GM19035 (cell line): ENCODE results near the gene CDK14.
"Not testable (repeated sequence)": the region's sequence is repeated elsewhere in the genome, so short reads cannot be mapped to it uniquely, and the experiment has no call there.

Source experiments
- ATAC-seq: cut with Tn5 transposase; IDR thresholded peaks from one replicate; pipeline ENCODE4 v1.9.1; 2021; ENCODE audit not compliant: unreplicated experiment

The CDK14 gene

DNA sequence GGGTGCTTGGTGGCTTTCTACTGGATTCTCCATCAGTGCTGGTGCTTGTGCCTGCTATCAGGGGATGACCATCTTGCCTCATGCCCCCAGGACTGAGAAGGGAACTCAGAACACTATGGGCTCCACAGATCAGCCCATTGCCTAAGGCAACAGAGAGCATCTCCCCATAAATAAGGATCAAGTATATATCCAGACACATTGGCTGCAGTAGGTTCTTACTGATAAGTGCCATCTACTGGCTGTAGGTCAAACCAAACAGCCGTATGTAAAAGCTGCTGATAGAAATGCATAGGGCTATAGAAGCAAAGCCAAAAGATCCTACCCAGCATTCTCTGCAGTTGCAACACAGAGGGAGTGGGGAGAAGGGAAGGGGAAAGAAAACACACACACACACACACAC lies 153.7 kb downstream of the CDK14 start:
- ATAC-seq = peak; percentile 86

DNA sequence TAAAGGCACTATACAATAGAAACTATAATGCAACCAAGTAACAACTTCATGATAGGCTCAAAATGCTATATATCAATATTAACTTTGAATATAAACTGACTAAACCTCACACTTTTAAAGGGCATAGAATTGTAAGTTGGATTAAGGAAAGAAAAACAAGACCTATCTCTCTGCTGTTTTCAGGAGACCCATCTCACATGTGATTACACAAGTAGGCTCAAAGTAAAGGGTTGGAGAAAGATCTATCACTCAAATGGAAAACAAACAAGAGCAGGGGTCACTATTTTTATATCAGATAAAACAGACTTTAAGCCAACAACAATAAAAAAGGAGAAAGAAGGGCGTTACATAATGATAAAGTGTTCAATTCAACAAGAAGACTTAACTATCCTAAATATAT lies 155.5 kb downstream of the CDK14 start:
- no peak for ATAC-seq

- peak; percentile 53 for ATAC-seq
Measured at GRCh38 chr7:90752051-90752450, 155.9 kb downstream of the CDK14 start.

DNA sequence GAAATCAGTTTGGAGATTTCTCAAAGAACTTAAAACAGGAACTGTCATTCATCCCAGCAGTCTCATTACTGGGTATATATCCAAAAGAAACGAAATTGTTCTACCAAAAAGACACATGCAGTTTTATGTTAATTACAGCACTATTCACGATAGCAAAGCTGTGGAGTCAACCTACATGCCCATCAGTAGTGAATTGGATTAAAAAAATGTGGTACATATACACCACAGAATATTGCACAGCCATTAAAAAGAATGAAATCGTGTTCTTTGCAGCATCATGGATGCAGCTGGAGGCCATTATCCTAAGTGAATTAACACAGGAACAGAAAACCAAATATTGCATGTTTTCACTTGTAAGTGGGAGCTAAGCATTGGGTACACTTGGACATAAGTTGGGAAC lies 158.9 kb downstream of the CDK14 start:
- no peak for ATAC-seq

DNA sequence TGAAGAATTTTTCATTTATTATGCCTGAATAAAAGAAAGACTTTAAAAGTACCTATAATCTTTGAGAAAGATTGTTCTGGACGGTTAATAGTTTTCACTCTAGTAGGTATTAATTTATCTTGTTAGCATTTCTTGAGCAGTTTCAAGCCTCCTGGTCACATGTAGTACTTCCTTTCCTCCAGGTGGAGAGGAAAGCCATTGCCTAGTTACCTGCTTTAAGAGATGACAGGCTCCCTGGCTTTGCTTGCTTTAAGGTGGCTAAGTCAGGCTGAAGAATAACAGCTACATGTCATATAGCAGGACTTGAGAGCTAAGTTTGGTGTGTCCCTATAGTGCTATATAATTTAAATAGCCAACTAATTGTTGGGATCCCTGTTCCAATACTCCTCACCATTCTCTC lies 160.2 kb downstream of the CDK14 start:
- ATAC-seq = no peak

- ATAC-seq = peak; percentile 53
Measured at GRCh38 chr7:90757565-90757950, 161.4 kb downstream of the CDK14 start.

GRCh38 chr7:90758933-90759562 lies 162.9 kb downstream of the CDK14 start:
- ATAC-seq = no peak

DNA sequence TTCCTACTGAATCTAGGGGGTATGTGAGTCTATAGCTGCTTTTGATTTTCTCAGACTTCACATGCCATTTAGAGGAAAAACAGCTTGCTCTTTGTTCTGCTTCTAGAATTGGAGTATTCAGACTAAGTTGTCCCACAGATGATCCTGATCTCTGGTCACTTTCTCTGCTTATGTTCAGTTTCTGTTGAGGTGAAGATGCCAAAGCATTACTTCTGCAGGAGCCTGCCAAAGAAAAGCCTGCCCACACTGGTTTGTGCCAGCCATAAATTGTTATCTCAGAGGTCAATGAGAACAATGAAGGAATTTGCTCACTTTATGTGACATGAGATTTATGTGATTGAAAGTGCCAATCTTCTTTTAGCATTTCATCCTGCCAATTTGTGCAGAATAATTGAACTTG lies 163.6 kb downstream of the CDK14 start:
- no peak for ATAC-seq

DNA sequence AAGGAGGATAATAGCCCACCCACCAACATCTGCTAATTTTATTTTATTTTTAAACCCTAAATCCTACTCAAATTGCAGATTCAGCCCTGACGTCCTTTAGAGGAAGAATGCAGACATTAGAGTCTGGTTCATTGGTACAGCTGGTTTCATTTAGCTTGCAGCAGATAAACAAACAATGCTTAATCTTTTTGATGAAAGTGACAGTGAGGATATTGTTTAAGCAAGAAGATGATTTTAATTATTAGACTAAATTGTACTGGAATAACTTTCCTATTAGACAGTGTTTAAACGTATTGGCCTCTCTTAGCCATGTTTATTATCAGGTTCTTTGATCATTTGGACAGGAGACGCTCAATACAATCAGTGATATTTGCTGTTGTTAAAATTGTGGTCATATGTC lies 164.8 kb downstream of the CDK14 start:
- ATAC-seq = no peak

DNA sequence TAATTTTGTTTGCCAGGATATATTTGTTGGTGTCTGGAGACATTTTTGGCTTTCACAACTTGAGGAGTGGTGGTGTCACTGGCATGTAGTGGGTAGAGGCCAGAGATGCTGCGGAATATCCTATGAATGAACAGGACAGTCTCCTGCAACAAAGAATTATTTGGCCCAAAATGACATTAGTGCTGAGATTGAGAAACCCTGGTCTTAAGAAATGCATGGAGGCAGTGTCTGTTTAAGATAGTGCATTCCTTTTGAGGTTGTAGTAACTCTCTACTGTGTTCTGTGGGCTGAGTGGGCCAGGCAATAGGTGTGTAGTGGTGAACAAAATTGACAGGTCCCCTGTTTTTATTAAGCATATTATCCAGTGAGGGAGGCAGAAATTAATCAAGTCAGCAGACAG lies 165.5 kb downstream of the CDK14 start:
- no peak for ATAC-seq

DNA sequence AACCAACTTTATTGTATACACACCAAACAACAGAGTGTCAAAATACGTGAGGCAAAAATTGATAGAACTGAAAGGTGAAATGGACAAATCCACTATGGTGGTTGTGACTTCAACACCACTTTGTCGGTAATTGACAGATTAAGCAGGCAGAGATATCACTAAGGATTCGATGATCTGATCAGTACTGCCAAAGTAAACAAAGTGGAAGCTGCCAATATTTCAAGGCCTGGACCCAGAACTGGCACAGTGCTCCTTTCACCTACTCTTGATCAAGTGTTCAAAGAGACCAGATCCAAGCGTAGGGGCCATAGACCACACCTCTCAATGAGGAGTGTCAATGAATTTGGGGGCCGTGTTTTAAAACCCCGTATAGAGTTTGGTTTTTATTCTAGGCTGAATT lies 167.0 kb downstream of the CDK14 start:
- ATAC-seq = no peak

- ATAC-seq = no peak
Measured at GRCh38 chr7:90764848-90765570, 168.9 kb downstream of the CDK14 start.

DNA sequence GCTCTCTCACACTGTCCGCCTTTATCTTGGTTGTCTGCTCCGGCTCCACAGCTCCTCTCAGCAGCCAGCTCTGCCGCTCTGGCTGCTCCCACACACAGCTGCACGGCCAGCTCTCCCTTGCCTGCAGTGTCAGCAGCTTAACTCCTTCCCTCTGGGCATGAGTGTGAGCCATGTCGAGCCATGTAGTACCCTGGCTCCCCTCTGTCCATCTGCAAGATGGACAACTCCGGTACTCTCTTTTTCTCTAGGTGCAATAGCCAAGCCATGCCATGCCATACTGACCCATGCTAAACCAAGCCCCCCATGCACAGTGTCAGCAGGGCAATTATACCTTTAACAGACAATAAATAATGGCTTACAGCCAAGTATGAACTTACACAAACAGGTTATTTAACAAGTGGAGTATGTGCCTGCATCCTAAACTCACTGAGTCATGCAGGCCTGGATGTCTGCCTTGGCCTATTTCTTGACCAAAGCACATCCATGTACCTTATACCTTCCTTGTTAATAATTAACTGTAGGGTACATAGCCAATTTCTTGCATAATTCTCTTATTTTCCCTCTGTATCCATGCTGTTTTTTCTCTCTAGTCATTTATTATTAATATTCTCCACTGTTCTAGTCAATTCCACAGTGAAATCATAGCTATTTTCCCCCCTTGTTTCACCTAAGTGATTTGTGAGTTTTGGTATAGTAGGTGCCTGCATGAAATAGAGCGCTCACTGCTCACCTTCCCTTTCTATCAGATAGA lies 170.9 kb downstream of the CDK14 start:
- ATAC-seq = no peak

GRCh38 chr7:90768301-90768700 lies 172.2 kb downstream of the CDK14 start:
- no peak for ATAC-seq

DNA sequence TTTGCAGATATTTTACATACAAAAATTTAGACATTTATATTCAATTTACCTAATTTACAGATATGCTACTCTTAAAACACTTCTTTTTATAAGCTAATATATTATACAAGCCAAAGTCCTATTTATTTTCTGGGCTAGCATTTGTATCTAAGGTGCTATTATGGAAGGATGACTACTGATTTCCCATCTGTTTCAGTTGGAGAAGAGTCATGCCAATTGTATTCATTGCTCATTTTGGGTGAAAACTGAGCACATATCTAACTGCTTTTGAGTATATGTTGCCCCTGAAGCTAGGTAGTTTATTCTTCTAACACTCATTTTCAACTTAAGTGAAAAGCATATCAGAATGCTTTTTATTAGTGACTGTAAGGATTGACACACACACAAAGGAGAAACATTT lies 172.9 kb downstream of the CDK14 start:
- no peak for ATAC-seq

DNA sequence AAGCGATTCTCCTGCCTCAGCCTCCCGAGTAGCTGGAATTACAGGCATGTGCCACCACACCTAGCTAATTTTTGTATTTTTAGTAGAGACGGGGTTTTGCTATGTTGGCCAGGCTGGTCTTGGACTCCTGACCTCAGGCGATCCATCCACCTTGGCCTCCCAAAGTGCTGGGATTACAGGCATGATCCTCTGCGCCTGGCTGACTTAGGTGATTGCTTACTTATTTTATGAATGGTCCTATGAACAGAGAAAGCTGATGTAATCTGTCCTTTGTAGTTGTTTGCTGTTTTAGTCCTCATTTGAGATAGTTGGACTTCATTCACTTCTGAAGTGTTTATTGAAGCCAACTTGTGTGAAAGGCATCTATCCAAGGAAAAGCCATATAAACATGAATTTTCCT lies 173.4 kb downstream of the CDK14 start:
- ATAC-seq = not testable (repeated sequence)

DNA sequence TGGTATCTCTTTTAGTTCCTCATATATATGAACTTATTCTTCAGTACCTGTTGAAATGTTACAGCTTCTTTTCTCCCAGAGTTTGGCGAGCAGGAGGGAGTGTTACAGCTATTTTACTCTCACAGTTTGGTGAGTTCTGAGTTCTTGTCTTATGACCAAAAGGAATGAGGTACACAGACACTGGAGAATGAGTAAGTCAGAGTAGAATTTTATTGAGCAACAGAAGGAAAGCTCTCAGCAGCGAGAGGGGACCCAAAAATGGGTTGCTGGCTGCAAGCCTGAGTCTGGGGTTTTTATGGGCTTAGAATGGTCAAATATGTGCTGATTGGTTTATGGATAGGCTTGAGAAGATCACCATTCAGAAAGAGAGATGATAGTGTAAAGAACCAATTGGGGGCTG lies 175.2 kb downstream of the CDK14 start:
- ATAC-seq = no peak

DNA sequence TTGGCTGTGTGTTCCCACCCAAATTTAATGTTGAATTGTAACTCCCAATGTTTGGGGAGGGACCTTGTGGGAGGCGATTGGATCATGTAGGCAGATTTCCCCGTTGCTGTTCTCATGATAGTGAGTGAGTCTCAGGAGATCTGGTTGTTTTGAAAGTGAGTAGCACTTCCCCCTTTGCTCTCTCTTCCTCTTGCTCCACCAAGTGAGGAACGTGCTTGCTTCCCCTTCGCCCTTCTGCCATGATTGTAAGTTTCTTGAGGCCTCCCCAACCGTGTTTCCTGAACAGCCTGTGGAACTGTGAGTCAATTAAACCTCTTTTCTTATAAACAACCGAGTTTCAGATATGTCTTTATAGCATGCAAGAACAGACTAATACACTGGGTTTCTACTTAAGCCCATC lies 176.3 kb downstream of the CDK14 start:
- ATAC-seq = no peak

DNA sequence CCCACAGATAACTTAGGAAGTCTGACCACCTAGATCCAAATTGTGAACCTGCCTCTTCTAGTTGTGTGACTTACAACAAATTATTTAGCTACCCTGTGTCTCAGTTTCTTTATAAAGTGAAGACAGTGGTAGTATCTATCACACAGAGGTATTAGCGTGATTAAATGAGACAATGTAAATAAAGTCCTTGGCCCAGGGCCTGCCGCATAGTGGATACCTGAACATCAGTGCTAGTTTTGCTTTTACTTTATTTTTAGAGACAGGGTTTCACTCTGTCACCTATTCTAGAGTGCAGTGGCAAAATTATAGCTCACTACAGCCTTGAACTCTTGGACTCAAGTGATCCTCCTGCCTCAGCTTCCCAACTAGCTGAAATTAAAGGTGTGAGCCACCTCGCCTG lies 177.1 kb downstream of the CDK14 start:
- ATAC-seq = no peak

DNA sequence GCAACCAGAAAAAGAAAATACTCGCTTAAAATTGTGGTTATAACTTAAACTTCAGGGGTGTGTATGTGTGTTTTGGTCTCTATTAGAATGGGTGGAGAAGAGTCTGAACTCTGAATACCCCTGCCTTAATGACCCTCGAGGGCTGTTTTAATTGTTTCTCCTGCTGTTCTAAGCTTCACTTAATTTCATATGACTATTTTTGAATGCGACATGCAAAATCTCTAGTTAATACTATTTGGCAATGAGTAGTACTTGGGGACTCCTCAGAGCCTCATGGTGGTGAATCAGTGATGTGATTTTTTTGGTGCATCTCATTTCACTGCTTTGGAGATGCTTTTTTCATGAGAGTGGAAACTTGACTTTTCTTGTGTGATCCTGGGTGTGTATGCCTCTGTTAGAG lies 178.6 kb downstream of the CDK14 start:
- ATAC-seq = no peak

GRCh38 chr7:90775383-90775965 lies 179.4 kb downstream of the CDK14 start:
- ATAC-seq = no peak

- peak; percentile 93 for ATAC-seq
Measured at GRCh38 chr7:90777041-90777440, 180.9 kb downstream of the CDK14 start.
